Mesenchymal stem cell (in vitro differentiated cells and primary cell): Measurements from ENCODE around the gene ATXN1L.
"Not testable (repeated sequence)": the region's sequence is repeated elsewhere in the genome, so short reads cannot be mapped to it uniquely, and the experiment has no call there.

Experiments
- DNase-seq: peaks from one replicate; pipeline ENCODE4 v3.0.0-alpha.2; 2013
- H2AFZ ChIP-seq: one replicate; pipeline ENCODE4 v1.6.1; 2013; ENCODE audit warnings: low read depth, mild to moderate bottlenecking, control low read depth, inconsistent platforms, low read length, moderate library complexity
- H2AK5ac ChIP-seq: 2 replicates; pipeline ENCODE4 v1.6.1; 2013; ENCODE audit warnings: low read length, moderate library complexity, mild to moderate bottlenecking, inconsistent platforms; ENCODE audit not compliant: severe bottlenecking
- H2BK120ac ChIP-seq: one replicate; pipeline ENCODE4 v1.6.1; 2013; ENCODE audit warnings: low read depth, mild to moderate bottlenecking, inconsistent platforms, low read length, moderate library complexity
- H2BK12ac ChIP-seq, 2 experiments: one replicate each; pipeline ENCODE4 v1.6.1; 2013; ENCODE audit warnings: inconsistent platforms in 2 of 2, low read length in 2 of 2, mild to moderate bottlenecking in 2 of 2, moderate library complexity in 2 of 2, control low read depth in 1 of 2
- H2BK15ac ChIP-seq: one replicate; pipeline ENCODE4 v1.6.1; 2013; ENCODE audit warnings: mild to moderate bottlenecking, low read depth, inconsistent platforms; ENCODE audit not compliant: poor library complexity, severe bottlenecking
- H2BK5ac ChIP-seq: 2 replicates; pipeline ENCODE4 v1.6.1; 2013; ENCODE audit warnings: low read depth, mild to moderate bottlenecking, low read length, control low read depth, inconsistent platforms; ENCODE audit not compliant: poor library complexity, severe bottlenecking
- H3K14ac ChIP-seq, 2 experiments: one replicate each; pipeline ENCODE4 v1.6.1; 2013; ENCODE audit warnings: inconsistent platforms in 2 of 2, low read length in 2 of 2, control low read depth in 1 of 2, mild to moderate bottlenecking in 1 of 2, moderate library complexity in 1 of 2
- H3K18ac ChIP-seq, 2 experiments: one replicate each; pipeline ENCODE4 v1.6.1; 2013; ENCODE audit warnings: inconsistent platforms in 2 of 2, low read length in 2 of 2, control low read depth in 1 of 2, low read depth in 1 of 2, mild to moderate bottlenecking in 1 of 2
- H3K23ac ChIP-seq, 2 experiments: one replicate each; pipeline ENCODE4 v1.6.1; 2013; ENCODE audit warnings: inconsistent platforms in 2 of 2, low read length in 2 of 2, mild to moderate bottlenecking in 2 of 2, moderate library complexity in 2 of 2, control low read depth in 1 of 2
- H3K27ac ChIP-seq: 2 replicates; pipeline ENCODE4 v1.5.1; 2013; ENCODE audit warnings: mild to moderate bottlenecking, moderate library complexity, low read length, control low read depth, inconsistent platforms; ENCODE audit not compliant: poor library complexity, severe bottlenecking
- H3K27me3 ChIP-seq, 2 experiments: 2 replicates each; pipeline versions ENCODE4 v1.6.1 to v1.7.0; 2013; ENCODE audit warnings: low read length in 2 of 2, mild to moderate bottlenecking in 2 of 2, moderate library complexity in 2 of 2, control low read depth in 1 of 2, inconsistent platforms in 1 of 2; ENCODE audit not compliant: control insufficient read depth in 1 of 2, insufficient read depth in 1 of 2
- H3K36me3 ChIP-seq, 2 experiments: 2 replicates each; pipeline versions ENCODE4 v1.6.1 to v1.7.0; 2013; ENCODE audit warnings: low read length in 2 of 2, control low read depth in 1 of 2, inconsistent platforms in 1 of 2, low read depth in 1 of 2, mild to moderate bottlenecking in 1 of 2; ENCODE audit not compliant: insufficient read depth in 2 of 2, control insufficient read depth in 1 of 2
- H3K4ac ChIP-seq, 2 experiments: one replicate each; pipeline ENCODE4 v1.6.1; 2013; ENCODE audit warnings: inconsistent platforms in 2 of 2, low read length in 2 of 2, mild to moderate bottlenecking in 2 of 2, moderate library complexity in 2 of 2, control low read depth in 1 of 2, low read depth in 1 of 2
- H3K4me1 ChIP-seq: 2 replicates; pipeline ENCODE4 v1.6.1; 2013; ENCODE audit warnings: low read depth, low read length, control low read depth; ENCODE audit not compliant: control insufficient read depth, insufficient read depth
- H3K4me2 ChIP-seq: 2 replicates; pipeline ENCODE4 v1.6.1; 2013; ENCODE audit warnings: low read length, mild to moderate bottlenecking, inconsistent platforms; ENCODE audit not compliant: poor library complexity, severe bottlenecking
- H3K4me3 ChIP-seq, 2 experiments: 2 replicates each; pipeline versions ENCODE4 v1.5.1 to v1.7.0; 2013; ENCODE audit warnings: low read length in 2 of 2, mild to moderate bottlenecking in 2 of 2, control low read depth in 1 of 2, low read depth in 1 of 2; ENCODE audit not compliant: insufficient read depth in 1 of 2
- H3K79me1 ChIP-seq: replicated peaks from 2 replicates; pipeline ENCODE4 v1.6.1; 2013; ENCODE audit warnings: mild to moderate bottlenecking, control low read depth, low read length, inconsistent platforms; ENCODE audit not compliant: poor library complexity, severe bottlenecking
- H3K9ac ChIP-seq: 2 replicates; pipeline ENCODE4 v1.7.0; 2013; ENCODE audit warnings: mild to moderate bottlenecking, low read length, moderate library complexity
- H3K9me3 ChIP-seq: 2 replicates; pipeline ENCODE4 v1.7.0; 2013; ENCODE audit warnings: mild to moderate bottlenecking, low read length; ENCODE audit not compliant: control insufficient read depth
- H4K8ac ChIP-seq: one replicate; pipeline ENCODE4 v1.6.1; 2013; ENCODE audit warnings: inconsistent platforms, mild to moderate bottlenecking, low read length, moderate library complexity
- H4K91ac ChIP-seq: one replicate; pipeline ENCODE4 v1.6.1; 2013; ENCODE audit warnings: mild to moderate bottlenecking, low read length, inconsistent platforms
- WGBS: methylation state at CpG from one replicate; pipeline ENCODE4 v1.1.7; 2013; ENCODE audit warnings: mixed read lengths; 5-methylcytosine and 5-hydroxymethylcytosine counted together

ATXN1L gene

GRCh38 chr16:71905765-71906164 is 60.0 kb downstream of the ATXN1L start:
- H4K91ac ChIP-seq, H3K9me3 ChIP-seq, H3K79me1 ChIP-seq, H2BK12ac ChIP-seq, H3K9ac ChIP-seq, H2AFZ ChIP-seq, H3K27ac ChIP-seq, H3K4ac ChIP-seq, H4K8ac ChIP-seq, H3K4me3 ChIP-seq, H3K27me3 ChIP-seq, H3K23ac ChIP-seq, H3K14ac ChIP-seq, H3K18ac ChIP-seq, H2AK5ac ChIP-seq, H3K4me2 ChIP-seq, H2BK120ac ChIP-seq, H3K4me1 ChIP-seq, H2BK15ac ChIP-seq, H2BK5ac ChIP-seq, DNase-seq: not testable (repeated sequence)
- H3K36me3 ChIP-seq, result peaks cover 9 to 14% of the 10 kb centered on the region in 2 experiments
- WGBS, result 98% methylated on average over 6 of the region's 6 CpGs
